ENCODE results near the gene HPGD. TPM values are rescaled to one million over a fixed set of nuclear protein-coding genes. Genes with fewer than 3 reads are reported as not detected.

The HPGD gene
- total and polyA plus RNA-seq, 5 donors from 2014 or later = 48.3 to 126 (median 85.7) TPM

DNA sequence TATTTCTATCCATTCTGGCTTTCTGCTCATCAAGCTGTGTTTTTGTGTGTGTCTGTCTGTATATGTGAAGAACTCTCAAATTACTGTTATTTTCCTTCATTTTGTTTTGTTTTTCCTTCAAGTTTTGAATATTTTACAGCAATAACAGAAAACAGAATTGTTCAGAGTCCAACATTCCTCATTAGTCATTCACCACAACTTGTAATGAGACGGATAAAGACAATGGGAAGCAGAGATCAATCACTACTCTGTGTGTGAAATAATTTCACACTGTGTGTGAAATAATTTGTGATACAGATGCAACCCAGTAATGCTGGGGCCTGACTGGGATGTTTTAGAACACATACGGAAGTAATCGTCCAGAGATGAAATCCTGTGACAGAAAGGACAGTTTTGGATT, 55.2 kb downstream of the HPGD start:
- ATAC-seq (ENCODE audit: low read depth in 2 of 2) (no peak), DNase-seq (no peak)
- H3K27ac Mint-ChIP-seq = no peak overlapping the region
- H3K4me1 Mint-ChIP-seq = no peaks in the 10 kb centered on the region
- peaks cover 0 to 6% (median 3%) of the 10 kb centered on the region in 7 donors for H3K9me3 Mint-ChIP-seq
- H3K9me3 ChIP-seq (ENCODE audit: control insufficient read depth in 2 of 2, low read length in 2 of 2) = peaks cover 0 to 5% of the 10 kb centered on the region in 2 experiments
- no peak overlapping the region for H3K4me3 ChIP-seq (ENCODE audit: low read depth, low read length)
- H3K36me3 ChIP-seq (ENCODE audit: control insufficient read depth, insufficient read depth, low read length) = no peaks in the 10 kb centered on the region
- no peaks in the 10 kb centered on the region for H3K36me3 Mint-ChIP-seq
- no peak overlapping the region for H3K4me3 Mint-ChIP-seq
- H3K27ac ChIP-seq (ENCODE audit: insufficient read depth, low read length, poor library complexity, severe bottlenecking) = no peak overlapping the region
- no peaks in the 10 kb centered on the region for H3K27me3 ChIP-seq (ENCODE audit: control insufficient read depth, insufficient read depth, low read length)
- H3K4me1 ChIP-seq (ENCODE audit: control insufficient read depth, insufficient read depth, low read length, poor library complexity, severe bottlenecking) = no peaks in the 10 kb centered on the region
- peaks cover 4% of the 10 kb centered on the region for H3K27me3 Mint-ChIP-seq

GRCh38 chr4:174464949-174465348, 57.3 kb downstream of the HPGD start:
- no peak for ATAC-seq (ENCODE audit: low read depth in 2 of 2)
- no peaks in the 10 kb centered on the region for H3K36me3 Mint-ChIP-seq
- DNase-seq = no peak
- H3K4me3 ChIP-seq (ENCODE audit: low read depth, low read length) = no peak overlapping the region
- no peak overlapping the region for H3K4me3 Mint-ChIP-seq
- H3K4me1 Mint-ChIP-seq = no peaks in the 10 kb centered on the region
- no peaks in the 10 kb centered on the region for H3K27me3 ChIP-seq (ENCODE audit: control insufficient read depth, insufficient read depth, low read length)
- no peaks in the 10 kb centered on the region for H3K36me3 ChIP-seq (ENCODE audit: control insufficient read depth, insufficient read depth, low read length)
- H3K9me3 ChIP-seq (ENCODE audit: control insufficient read depth in 2 of 2, low read length in 2 of 2) = peaks cover 0 to 5% of the 10 kb centered on the region in 2 experiments
- peaks cover 11% of the 10 kb centered on the region for H3K27me3 Mint-ChIP-seq
- H3K27ac ChIP-seq (ENCODE audit: insufficient read depth, low read length, poor library complexity, severe bottlenecking) = no peak overlapping the region
- H3K27ac Mint-ChIP-seq = no peak overlapping the region
- H3K9me3 Mint-ChIP-seq = peaks cover 0 to 5% (median 1%) of the 10 kb centered on the region in 7 donors
- H3K4me1 ChIP-seq (ENCODE audit: control insufficient read depth, insufficient read depth, low read length, poor library complexity, severe bottlenecking) = no peaks in the 10 kb centered on the region

DNA sequence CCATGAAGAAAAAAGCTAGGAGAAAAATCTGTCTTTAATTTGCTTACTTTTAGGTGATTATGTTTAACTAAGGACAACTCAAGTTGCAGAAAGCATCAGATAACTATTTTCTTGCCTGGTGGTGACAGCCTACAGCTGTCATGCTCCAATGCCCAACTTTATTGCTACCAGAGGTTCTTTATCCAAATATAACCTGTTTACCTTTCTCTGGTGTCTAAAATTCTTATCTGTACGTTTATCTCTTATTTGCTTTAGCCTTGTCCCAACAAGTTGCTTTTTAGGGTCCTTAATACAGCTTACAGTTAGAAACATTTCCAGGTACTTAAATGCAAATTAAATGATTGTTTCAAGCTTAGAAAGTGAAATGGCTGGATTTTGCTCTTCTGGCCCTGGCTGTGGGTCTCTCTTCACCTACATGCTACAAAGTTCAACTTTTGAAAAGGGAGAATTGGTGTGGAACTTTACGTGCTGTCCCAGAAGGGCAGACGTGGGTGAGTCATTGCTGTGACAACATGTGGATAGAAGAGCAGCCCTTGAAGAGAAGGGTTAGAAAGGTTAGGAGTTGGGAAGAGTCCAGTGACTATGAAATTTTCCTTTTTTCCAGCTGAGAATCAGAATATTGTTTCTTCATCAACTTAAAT, 60.7 kb downstream of the HPGD start:
- no peaks in the 10 kb centered on the region for H3K27me3 ChIP-seq (ENCODE audit: control insufficient read depth, insufficient read depth, low read length)
- H3K27ac Mint-ChIP-seq = no peak overlapping the region
- no peaks in the 10 kb centered on the region for H3K36me3 ChIP-seq (ENCODE audit: control insufficient read depth, insufficient read depth, low read length)
- DNase-seq = no peak
- H3K9me3 Mint-ChIP-seq = peaks cover 0 to 5% (median 0%) of the 10 kb centered on the region in 7 donors
- H3K4me1 ChIP-seq (ENCODE audit: control insufficient read depth, insufficient read depth, low read length, poor library complexity, severe bottlenecking) = no peaks in the 10 kb centered on the region
- H3K27ac ChIP-seq (ENCODE audit: insufficient read depth, low read length, poor library complexity, severe bottlenecking) = no peak overlapping the region
- H3K4me3 ChIP-seq (ENCODE audit: low read depth, low read length) = no peak overlapping the region
- no peaks in the 10 kb centered on the region for H3K4me1 Mint-ChIP-seq
- H3K36me3 Mint-ChIP-seq = no peaks in the 10 kb centered on the region
- peaks cover 20% of the 10 kb centered on the region for H3K27me3 Mint-ChIP-seq
- no peak for ATAC-seq (ENCODE audit: low read depth in 2 of 2)
- no peak overlapping the region for H3K4me3 Mint-ChIP-seq
- peaks cover 0 to 5% of the 10 kb centered on the region in 2 experiments for H3K9me3 ChIP-seq (ENCODE audit: control insufficient read depth in 2 of 2, low read length in 2 of 2)

- H3K4me1 Mint-ChIP-seq = no peaks in the 10 kb centered on the region
- no peak for DNase-seq
- Histone ChIP-seq H3K27ac (ENCODE audit: insufficient read depth, low read length, poor library complexity, severe bottlenecking) (no peak overlapping the region), H3K4me1 (ENCODE audit: control insufficient read depth, insufficient read depth, low read length, poor library complexity, severe bottlenecking) (no peaks in the 10 kb centered on the region), H3K27me3 (ENCODE audit: control insufficient read depth, insufficient read depth, low read length) (no peaks in the 10 kb centered on the region), H3K4me3 (ENCODE audit: low read depth, low read length) (no peak overlapping the region), H3K36me3 (ENCODE audit: control insufficient read depth, insufficient read depth, low read length) (no peaks in the 10 kb centered on the region), H3K9me3 (ENCODE audit: control insufficient read depth in 2 of 2, low read length in 2 of 2) (peaks cover 0 to 5% of the 10 kb centered on the region in 2 experiments)
- H3K27ac Mint-ChIP-seq = no peak overlapping the region
- ATAC-seq (ENCODE audit: low read depth in 2 of 2) = no peak
- H3K27me3 Mint-ChIP-seq = peaks cover 20% of the 10 kb centered on the region
- H3K36me3 Mint-ChIP-seq = no peaks in the 10 kb centered on the region
- no peak overlapping the region for H3K4me3 Mint-ChIP-seq
- H3K9me3 Mint-ChIP-seq = peaks cover 0 to 5% (median 0%) of the 10 kb centered on the region in 7 donors
These were observed 61.6 kb downstream of the HPGD start for GRCh38 chr4:174460684-174461083.

DNA sequence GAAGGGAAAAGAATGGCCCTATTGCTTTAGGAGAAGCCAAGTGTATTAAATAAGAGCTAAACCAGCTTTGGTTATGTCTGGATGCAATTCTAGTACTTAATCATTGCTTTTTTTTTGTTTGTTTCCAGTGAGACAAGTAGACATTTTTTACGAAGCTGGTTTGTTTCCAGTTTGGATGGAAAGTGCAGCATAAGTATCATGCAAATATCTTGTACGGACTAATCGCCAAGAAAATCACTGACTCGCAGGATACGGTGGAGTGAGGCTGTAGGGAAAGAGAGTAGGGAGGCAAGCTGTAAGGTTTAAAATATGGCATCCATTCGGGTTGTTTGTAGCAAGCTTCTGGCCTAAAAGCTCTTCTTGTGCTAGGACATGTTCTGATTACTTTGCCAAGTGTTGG, 64.8 kb downstream of the HPGD start:
- Histone ChIP-seq H3K4me3 (ENCODE audit: low read depth, low read length) (no peak overlapping the region), H3K27ac (ENCODE audit: insufficient read depth, low read length, poor library complexity, severe bottlenecking) (no peak overlapping the region), H3K27me3 (ENCODE audit: control insufficient read depth, insufficient read depth, low read length) (no peaks in the 10 kb centered on the region), H3K36me3 (ENCODE audit: control insufficient read depth, insufficient read depth, low read length) (no peaks in the 10 kb centered on the region), H3K4me1 (ENCODE audit: control insufficient read depth, insufficient read depth, low read length, poor library complexity, severe bottlenecking) (no peaks in the 10 kb centered on the region), H3K9me3 (ENCODE audit: control insufficient read depth in 2 of 2, low read length in 2 of 2) (no peaks in the 10 kb centered on the region)
- H3K4me3 Mint-ChIP-seq = no peak overlapping the region
- DNase-seq = no peak
- H3K27me3 Mint-ChIP-seq = peaks cover 16% of the 10 kb centered on the region
- no peaks in the 10 kb centered on the region for H3K4me1 Mint-ChIP-seq
- H3K36me3 Mint-ChIP-seq = no peaks in the 10 kb centered on the region
- peaks cover 0 to 2% (median 0%) of the 10 kb centered on the region in 7 donors for H3K9me3 Mint-ChIP-seq
- no peak for ATAC-seq (ENCODE audit: low read depth in 2 of 2)
- H3K27ac Mint-ChIP-seq = no peak overlapping the region

GRCh38 chr4:174454815-174455473, 67.3 kb downstream of the HPGD start:
- H3K9me3 Mint-ChIP-seq = no peaks in the 10 kb centered on the region
- H3K4me1 Mint-ChIP-seq = no peaks in the 10 kb centered on the region
- DNase-seq (no peak), ATAC-seq (ENCODE audit: low read depth in 2 of 2) (no peak)
- no peak overlapping the region for H3K27ac ChIP-seq (ENCODE audit: insufficient read depth, low read length, poor library complexity, severe bottlenecking)
- H3K9me3 ChIP-seq (ENCODE audit: control insufficient read depth in 2 of 2, low read length in 2 of 2) = no peaks in the 10 kb centered on the region
- no peak overlapping the region for H3K4me3 ChIP-seq (ENCODE audit: low read depth, low read length)
- no peaks in the 10 kb centered on the region for H3K36me3 Mint-ChIP-seq
- no peaks in the 10 kb centered on the region for H3K4me1 ChIP-seq (ENCODE audit: control insufficient read depth, insufficient read depth, low read length, poor library complexity, severe bottlenecking)
- no peak overlapping the region for H3K4me3 Mint-ChIP-seq
- H3K36me3 ChIP-seq (ENCODE audit: control insufficient read depth, insufficient read depth, low read length) = no peaks in the 10 kb centered on the region
- no peaks in the 10 kb centered on the region for H3K27me3 ChIP-seq (ENCODE audit: control insufficient read depth, insufficient read depth, low read length)
- no peak overlapping the region for H3K27ac Mint-ChIP-seq
- H3K27me3 Mint-ChIP-seq = peaks cover 9% of the 10 kb centered on the region

DNA sequence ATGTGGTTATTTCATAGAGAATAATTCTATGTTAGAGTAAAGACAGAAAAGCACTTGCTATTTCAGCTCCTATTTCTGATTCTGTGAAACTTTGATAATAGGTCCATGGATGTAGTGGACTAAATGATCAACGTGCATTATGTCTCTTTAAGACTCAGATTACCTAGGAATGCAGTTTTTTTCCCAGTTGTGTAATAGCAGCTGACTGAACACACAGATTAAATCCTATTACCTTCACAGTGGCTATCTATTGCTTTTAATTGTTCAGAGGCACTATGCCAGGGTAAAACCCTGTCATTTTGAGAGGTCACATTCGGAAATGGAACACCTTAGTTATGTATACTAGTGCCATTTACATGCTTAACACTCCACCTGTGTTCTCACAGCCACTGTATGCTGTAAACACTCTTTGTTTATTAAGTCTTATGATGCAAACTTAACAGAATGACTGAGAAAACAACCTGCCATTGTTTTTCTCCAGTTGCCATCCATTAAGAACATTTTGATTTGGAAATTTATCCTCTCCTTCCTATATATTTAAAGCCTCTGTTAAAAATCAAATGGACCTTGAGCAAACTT, 70.5 kb downstream of the HPGD start:
- Mint-ChIP-seq H3K9me3 (peaks cover 0 to under 1% (median 0%) of the 10 kb centered on the region in 7 donors), H3K27me3 (no peaks in the 10 kb centered on the region), H3K36me3 (no peaks in the 10 kb centered on the region), H3K27ac (no peak overlapping the region), H3K4me3 (no peak overlapping the region), H3K4me1 (no peaks in the 10 kb centered on the region)
- H3K4me3 ChIP-seq (ENCODE audit: low read depth, low read length) = no peak overlapping the region
- H3K4me1 ChIP-seq (ENCODE audit: control insufficient read depth, insufficient read depth, low read length, poor library complexity, severe bottlenecking) = no peaks in the 10 kb centered on the region
- ATAC-seq (ENCODE audit: low read depth in 2 of 2) (no peak), DNase-seq (no peak)
- no peaks in the 10 kb centered on the region for H3K9me3 ChIP-seq (ENCODE audit: control insufficient read depth in 2 of 2, low read length in 2 of 2)
- no peaks in the 10 kb centered on the region for H3K36me3 ChIP-seq (ENCODE audit: control insufficient read depth, insufficient read depth, low read length)
- no peak overlapping the region for H3K27ac ChIP-seq (ENCODE audit: insufficient read depth, low read length, poor library complexity, severe bottlenecking)
- peaks cover 2% of the 10 kb centered on the region for H3K27me3 ChIP-seq (ENCODE audit: control insufficient read depth, insufficient read depth, low read length)

DNA sequence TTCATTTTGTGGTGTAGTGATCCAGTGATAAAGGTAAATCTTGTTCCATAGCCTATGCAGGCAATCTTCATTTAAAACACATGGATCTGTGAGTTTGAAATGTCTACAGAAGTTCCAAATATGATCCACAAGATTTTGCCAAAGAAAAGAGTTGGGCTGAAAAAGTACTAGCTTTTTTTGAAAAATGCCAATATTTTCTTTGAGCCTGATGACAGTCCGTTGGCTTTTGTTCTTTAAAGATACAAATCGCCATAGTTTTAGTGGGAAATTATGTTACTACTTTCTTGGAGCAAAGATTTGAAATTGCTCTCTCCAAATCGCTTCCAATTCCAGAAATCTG, 71.5 kb downstream of the HPGD start:
- no peak overlapping the region for H3K4me3 ChIP-seq (ENCODE audit: low read depth, low read length)
- Mint-ChIP-seq H3K4me1 (no peaks in the 10 kb centered on the region), H3K9me3 (peaks cover 0 to 9% (median 0%) of the 10 kb centered on the region in 7 donors), H3K27me3 (no peaks in the 10 kb centered on the region), H3K36me3 (no peaks in the 10 kb centered on the region), H3K4me3 (no peak overlapping the region), H3K27ac (no peak overlapping the region)
- no peaks in the 10 kb centered on the region for H3K4me1 ChIP-seq (ENCODE audit: control insufficient read depth, insufficient read depth, low read length, poor library complexity, severe bottlenecking)
- no peaks in the 10 kb centered on the region for H3K9me3 ChIP-seq (ENCODE audit: control insufficient read depth in 2 of 2, low read length in 2 of 2)
- no peaks in the 10 kb centered on the region for H3K36me3 ChIP-seq (ENCODE audit: control insufficient read depth, insufficient read depth, low read length)
- DNase-seq (no peak), ATAC-seq (ENCODE audit: low read depth in 2 of 2) (no peak)
- H3K27ac ChIP-seq (ENCODE audit: insufficient read depth, low read length, poor library complexity, severe bottlenecking) = no peak overlapping the region
- H3K27me3 ChIP-seq (ENCODE audit: control insufficient read depth, insufficient read depth, low read length) = peaks cover 2% of the 10 kb centered on the region
